Uterus (tissue), 2 donors: ENCODE results near the gene SRRM2.

Experiments
- POLR2A ChIP-seq, 2 donors: fragments of 450-650 bp; IDR thresholded peaks; one replicate each; pipeline ENCODE4 v1.6.1; 2016; ENCODE audit warnings: antibody characterized with exemption in 2 of 2, mild to moderate bottlenecking in 1 of 2, moderate library complexity in 1 of 2
- TF ChIP-seq, protein P1 (sequence below), 4 experiments: fragments of 200-600 bp in 2 of 4; fragments of 450-650 bp in 2 of 4; sonication (generic) in 2 of 4; IDR thresholded peaks; one replicate each; pipeline ENCODE4 v1.5.1; 2016 to 2019; ENCODE audit warnings: antibody characterized with exemption in 4 of 4, mild to moderate bottlenecking in 2 of 4, moderate library complexity in 1 of 4

DNA sequence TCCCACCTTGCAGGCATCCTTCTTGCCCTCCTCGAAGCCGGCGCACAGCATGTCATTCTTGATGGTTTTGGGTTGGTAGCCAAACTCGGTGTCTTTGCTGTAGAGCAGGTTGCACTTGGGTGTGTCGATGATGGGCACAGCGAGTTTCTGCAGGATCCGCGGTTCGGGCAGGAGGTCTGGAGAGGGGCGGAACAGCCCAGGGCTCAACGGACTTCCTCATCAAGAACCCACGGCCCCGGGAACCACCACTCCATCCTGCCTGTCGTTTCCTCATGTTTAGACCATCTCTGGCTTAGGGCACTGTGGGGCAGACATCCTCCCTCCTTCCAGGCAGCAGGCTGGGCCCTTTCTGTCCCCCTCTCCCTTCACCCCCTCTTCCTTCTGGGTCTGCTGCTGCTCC, 38.9 kb upstream of the SRRM2 start:
- TF ChIP-seq, protein P1, sequence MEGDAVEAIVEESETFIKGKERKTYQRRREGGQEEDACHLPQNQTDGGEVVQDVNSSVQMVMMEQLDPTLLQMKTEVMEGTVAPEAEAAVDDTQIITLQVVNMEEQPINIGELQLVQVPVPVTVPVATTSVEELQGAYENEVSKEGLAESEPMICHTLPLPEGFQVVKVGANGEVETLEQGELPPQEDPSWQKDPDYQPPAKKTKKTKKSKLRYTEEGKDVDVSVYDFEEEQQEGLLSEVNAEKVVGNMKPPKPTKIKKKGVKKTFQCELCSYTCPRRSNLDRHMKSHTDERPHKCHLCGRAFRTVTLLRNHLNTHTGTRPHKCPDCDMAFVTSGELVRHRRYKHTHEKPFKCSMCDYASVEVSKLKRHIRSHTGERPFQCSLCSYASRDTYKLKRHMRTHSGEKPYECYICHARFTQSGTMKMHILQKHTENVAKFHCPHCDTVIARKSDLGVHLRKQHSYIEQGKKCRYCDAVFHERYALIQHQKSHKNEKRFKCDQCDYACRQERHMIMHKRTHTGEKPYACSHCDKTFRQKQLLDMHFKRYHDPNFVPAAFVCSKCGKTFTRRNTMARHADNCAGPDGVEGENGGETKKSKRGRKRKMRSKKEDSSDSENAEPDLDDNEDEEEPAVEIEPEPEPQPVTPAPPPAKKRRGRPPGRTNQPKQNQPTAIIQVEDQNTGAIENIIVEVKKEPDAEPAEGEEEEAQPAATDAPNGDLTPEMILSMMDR (IDR thresholded peaks at IDR 0.05), result no peak
- TF ChIP-seq POLR2A (IDR thresholded peaks at IDR 0.05), result no peak
